Measurements from ENCODE around the gene HS2ST1. TPM values are rescaled to one million over a fixed set of nuclear protein-coding genes. Genes with fewer than 3 reads are reported as not detected.

The HS2ST1 gene
- total RNA-seq, 1 donor from 2014 or later, result 17.1 TPM

- intact Hi-C loops (cut with micrococcal nuclease), result no loop called here
Measured at GRCh38 chr1:87104945-87105344, 190.5 kb downstream of the HS2ST1 start.

- intact Hi-C loops (cut with micrococcal nuclease), result no loop called here
Measured at GRCh38 chr1:87106144-87106543, 191.7 kb downstream of the HS2ST1 start.

- intact Hi-C loops (cut with micrococcal nuclease), result no loop called here
Measured at GRCh38 chr1:87106867-87107266, 192.4 kb downstream of the HS2ST1 start.

- intact Hi-C loops (cut with micrococcal nuclease), result no loop called here
Measured at GRCh38 chr1:87108228-87108627, 193.8 kb downstream of the HS2ST1 start.

GRCh38 chr1:87108814-87109411 lies 194.5 kb downstream of the HS2ST1 start:
- intact Hi-C loops (cut with micrococcal nuclease), result no loop called here

GRCh38 chr1:87111659-87112371 lies 197.4 kb downstream of the HS2ST1 start:
- intact Hi-C loops (cut with micrococcal nuclease), result no loop called here

- intact Hi-C loops (cut with micrococcal nuclease), result no loop called here
Measured at GRCh38 chr1:87113313-87113712, 198.9 kb downstream of the HS2ST1 start.

- intact Hi-C loops (cut with micrococcal nuclease), result no loop called here
Measured at GRCh38 chr1:87115317-87115890, 201.0 kb downstream of the HS2ST1 start.

GRCh38 chr1:87115891-87116290 lies 201.5 kb downstream of the HS2ST1 start:
- intact Hi-C loops (cut with micrococcal nuclease), result no loop called here

- intact Hi-C loops (cut with micrococcal nuclease), result no loop called here
Measured at GRCh38 chr1:87117761-87118368, 203.4 kb downstream of the HS2ST1 start.

GRCh38 chr1:87119541-87120140 lies 205.2 kb downstream of the HS2ST1 start:
- intact Hi-C loops (cut with micrococcal nuclease), result no loop called here

GRCh38 chr1:87120779-87121178 lies 206.3 kb downstream of the HS2ST1 start:
- intact Hi-C loops (cut with micrococcal nuclease), result no loop called here

- intact Hi-C loops (cut with micrococcal nuclease), result no loop called here
Measured at GRCh38 chr1:87121711-87122163, 207.3 kb downstream of the HS2ST1 start.

GRCh38 chr1:87122243-87122642 lies 207.8 kb downstream of the HS2ST1 start:
- intact Hi-C loops (cut with micrococcal nuclease), result no loop called here

- intact Hi-C loops (cut with micrococcal nuclease), result no loop called here
Measured at GRCh38 chr1:87123610-87124009, 209.2 kb downstream of the HS2ST1 start.

- intact Hi-C loops (cut with micrococcal nuclease), result no loop called here
Measured at GRCh38 chr1:87126886-87127505, 212.6 kb downstream of the HS2ST1 start.

GRCh38 chr1:87127581-87127980 lies 213.1 kb downstream of the HS2ST1 start:
- intact Hi-C loops (cut with micrococcal nuclease), result no loop called here

- intact Hi-C loops (cut with micrococcal nuclease), result no loop called here
Measured at GRCh38 chr1:87129038-87129437, 214.6 kb downstream of the HS2ST1 start.

- intact Hi-C loops (cut with micrococcal nuclease), result loop anchor here (2.0 to 5.0 kb wide), 3 partner anchors 163 to 1468 kb away; partner anchors contain the start of gene LMO4
Measured at GRCh38 chr1:87129606-87130005, 215.2 kb downstream of the HS2ST1 start.

GRCh38 chr1:87130438-87130837 lies 216.0 kb downstream of the HS2ST1 start:
- intact Hi-C loops (cut with micrococcal nuclease), result loop anchor here (2.0 to 5.0 kb wide), 3 partner anchors 162 to 1467 kb away; partner anchors contain the start of gene LMO4

GRCh38 chr1:87131809-87132283 lies 217.4 kb downstream of the HS2ST1 start:
- intact Hi-C loops (cut with micrococcal nuclease), result loop anchor here (1.0 to 5.0 kb wide), 5 partner anchors 161 to 1465 kb away; partner anchors contain the start of gene LMO4

Data from T-helper 1 cell treated with Interleukin-12 subunit alpha and Interleukin-12 subunit beta and Interleukin-4 antibody, amounts not matched to agents 30 ng/mL and 1 ng/mL, for 36 hours (primary cell).